Measurements from ENCODE around the gene COL23A1.

Gene COL23A1

DNA sequence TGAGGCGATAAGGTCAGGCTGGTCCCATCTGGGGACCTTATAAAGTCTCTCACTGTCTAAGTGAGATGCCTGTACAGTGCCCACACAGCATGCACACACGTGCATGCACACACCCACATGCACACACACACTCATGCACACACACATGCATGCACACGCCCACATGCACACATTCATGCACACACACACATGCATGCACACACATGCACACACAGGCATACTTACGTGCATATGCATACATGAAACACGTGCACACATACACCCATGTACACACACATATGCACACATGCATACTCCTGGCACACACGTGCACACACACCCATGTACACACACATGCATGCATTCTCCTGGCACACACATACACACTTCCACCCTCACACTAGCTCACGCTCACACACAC is 12.2 kb downstream of the COL23A1 start:
- H3K27ac ChIP-seq = no peak overlapping the region

DNA sequence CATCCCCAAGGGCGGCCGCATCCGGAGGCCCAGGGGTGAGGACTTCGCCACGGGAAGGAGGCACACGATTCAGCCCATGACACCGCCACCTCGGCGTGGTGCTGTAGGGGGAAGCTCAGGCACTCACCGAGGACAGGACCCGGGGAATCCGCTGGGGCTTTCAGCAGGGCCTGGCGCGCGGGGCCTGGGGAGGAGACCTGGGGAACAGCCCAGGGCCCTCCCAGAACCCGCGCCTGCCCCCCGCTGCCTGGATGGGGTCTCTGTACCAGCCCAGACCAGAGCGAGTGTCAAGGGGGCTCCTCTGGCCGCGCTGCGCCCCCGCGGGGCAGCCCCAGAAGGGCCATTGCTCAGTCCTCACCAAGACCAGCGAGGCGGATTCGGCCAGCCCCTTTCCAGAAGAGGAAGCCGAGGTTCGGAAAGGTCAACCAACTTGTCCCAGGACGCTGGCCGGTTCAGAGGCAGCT is 12.8 kb downstream of the COL23A1 start:
- TF ChIP-seq, protein P1, sequence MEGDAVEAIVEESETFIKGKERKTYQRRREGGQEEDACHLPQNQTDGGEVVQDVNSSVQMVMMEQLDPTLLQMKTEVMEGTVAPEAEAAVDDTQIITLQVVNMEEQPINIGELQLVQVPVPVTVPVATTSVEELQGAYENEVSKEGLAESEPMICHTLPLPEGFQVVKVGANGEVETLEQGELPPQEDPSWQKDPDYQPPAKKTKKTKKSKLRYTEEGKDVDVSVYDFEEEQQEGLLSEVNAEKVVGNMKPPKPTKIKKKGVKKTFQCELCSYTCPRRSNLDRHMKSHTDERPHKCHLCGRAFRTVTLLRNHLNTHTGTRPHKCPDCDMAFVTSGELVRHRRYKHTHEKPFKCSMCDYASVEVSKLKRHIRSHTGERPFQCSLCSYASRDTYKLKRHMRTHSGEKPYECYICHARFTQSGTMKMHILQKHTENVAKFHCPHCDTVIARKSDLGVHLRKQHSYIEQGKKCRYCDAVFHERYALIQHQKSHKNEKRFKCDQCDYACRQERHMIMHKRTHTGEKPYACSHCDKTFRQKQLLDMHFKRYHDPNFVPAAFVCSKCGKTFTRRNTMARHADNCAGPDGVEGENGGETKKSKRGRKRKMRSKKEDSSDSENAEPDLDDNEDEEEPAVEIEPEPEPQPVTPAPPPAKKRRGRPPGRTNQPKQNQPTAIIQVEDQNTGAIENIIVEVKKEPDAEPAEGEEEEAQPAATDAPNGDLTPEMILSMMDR (conservative IDR thresholded peaks at IDR 0.05) = no peak
- no peak overlapping the region for H3K27ac ChIP-seq

More for the DNA sequence above, 12.2 kb downstream of the COL23A1 start:
- TF ChIP-seq, protein P1 (conservative IDR thresholded peaks at IDR 0.05) = no peak

DNA sequence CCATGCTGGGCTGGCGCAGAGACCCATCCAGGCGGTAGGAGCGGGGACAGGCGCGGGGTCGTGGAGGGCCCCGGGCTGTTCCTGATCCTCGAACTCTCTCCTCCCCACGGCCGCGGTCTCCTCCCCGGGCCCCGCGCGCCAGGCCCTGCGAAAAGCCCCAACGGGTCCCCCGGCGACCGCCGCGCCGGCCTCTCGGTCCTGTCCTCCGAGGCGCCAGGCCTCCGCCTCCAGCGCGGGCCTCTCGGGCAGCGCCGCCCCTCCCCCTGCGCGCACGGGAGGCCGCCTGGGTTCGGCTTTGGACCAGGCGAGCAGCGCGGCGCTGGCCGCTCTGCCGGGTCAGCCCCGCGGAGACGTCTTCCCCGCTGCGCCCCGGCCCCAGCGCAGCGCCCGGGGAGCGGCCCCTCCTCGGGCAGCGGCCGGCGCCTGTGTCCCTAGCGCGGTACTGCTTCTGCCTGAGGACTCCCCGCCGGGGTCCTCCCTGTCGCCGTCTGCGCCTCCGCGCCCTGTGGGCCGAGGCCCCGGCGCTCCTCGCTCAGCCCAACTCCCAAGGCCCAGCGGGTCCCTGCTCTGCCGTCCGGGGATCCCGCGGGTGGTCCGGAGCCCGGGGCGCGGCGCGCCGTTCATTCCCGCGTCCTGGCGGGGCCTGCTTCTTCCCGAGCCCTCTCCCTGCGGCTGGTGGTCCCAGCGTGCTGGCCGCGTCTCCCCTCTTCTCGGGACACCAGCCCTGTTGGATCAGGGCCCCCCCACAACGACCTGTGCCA is 13.4 kb downstream of the COL23A1 start:
- TF ChIP-seq, protein P1 (conservative IDR thresholded peaks at IDR 0.05) = no peak
- no peak overlapping the region for H3K27ac ChIP-seq

DNA sequence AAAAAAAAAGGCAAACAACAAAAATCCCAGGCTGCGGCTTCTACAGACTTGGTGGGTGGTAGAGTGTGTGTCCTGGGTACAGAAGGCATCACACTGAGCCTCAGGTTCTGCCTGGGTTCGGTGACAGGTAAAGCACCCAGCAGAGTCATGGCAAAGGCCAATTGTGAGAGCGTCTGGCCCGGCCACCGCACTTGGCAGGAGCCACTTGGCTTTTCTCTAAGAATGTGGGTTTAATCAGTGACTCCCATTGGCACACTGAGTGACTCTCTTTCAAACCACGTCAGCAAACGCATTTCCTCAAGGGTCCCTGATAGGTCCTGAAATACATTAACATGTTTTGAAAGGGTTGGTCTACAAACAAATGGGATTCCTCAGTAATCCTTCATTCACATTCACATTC is 17.0 kb downstream of the COL23A1 start:
- TF ChIP-seq, protein P1 (conservative IDR thresholded peaks at IDR 0.05) = no peak
- H3K27ac ChIP-seq = no peak overlapping the region

DNA sequence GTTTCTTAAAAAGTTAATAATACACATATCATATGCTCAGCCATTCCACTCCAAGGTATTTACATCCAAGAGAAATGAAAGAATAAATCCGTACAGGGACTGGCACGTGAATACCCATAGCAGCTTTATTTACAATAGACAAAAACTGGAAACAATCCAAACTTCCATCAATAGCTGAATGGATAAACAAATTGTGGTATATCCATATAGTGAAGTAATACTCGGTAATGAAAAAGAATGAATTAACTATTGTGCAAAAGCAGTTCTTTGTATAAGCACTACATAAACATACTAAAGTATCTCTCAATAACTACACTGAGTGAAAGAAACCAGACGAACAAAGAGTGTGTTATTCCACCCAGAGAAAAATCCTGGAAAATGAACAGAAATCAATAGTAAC is 17.6 kb downstream of the COL23A1 start:
- TF ChIP-seq, protein P1 (conservative IDR thresholded peaks at IDR 0.05) = no peak
- H3K27ac ChIP-seq = no peak overlapping the region

DNA sequence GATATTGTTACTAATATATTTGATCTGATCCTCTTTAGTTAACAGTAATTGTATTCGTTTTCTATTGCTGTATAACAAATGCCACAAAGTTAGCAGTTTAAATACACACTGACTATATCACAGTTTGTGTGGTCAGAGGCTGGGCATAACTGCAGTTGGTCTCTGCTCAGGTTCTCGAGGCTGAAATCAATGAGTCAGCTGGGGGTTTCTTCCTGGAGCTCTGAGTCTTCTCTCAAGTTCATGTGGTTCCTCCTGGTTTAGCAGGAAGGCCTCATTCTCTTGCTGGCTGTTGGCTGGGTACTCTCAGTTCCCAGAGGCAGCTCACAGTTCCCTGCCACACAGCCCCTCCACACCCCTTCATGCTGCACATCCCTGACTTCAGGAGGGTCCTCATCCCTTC is 20.7 kb downstream of the COL23A1 start:
- TF ChIP-seq, protein P1 (conservative IDR thresholded peaks at IDR 0.05) = no peak
- no peak overlapping the region for H3K27ac ChIP-seq

DNA sequence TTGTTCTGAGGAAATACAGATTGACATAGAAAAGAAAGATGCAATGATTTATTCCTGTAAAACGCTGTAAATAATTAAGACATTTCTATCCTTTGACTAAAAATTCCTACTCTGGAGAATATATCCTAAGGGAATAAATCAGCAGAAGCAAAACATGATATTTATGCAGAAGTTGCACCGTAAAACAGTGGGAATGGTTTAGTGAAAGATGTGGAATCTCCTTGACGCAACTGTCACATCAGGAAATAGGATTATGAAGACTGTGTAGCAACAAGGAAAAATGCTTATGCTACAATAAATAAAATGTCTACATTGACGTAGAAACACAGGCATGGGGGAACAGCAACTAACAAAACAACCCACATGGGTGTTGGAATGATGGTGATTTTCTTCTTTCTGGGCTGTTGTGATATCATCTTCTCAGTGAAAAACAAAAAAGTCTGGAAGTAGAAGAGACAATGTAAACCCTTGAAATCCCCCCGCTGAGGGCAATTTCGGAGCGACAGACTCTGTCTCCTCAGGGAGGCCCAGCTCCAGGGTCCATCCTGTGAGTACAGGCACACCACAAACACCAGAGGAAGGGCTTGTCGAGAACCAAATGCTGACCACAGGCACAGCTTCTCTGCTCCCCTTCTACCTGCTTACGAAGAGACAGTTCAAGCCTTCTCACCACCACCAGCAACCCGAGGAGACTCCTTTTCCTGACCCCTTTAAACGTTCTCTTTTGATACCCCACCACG is 25.2 kb downstream of the COL23A1 start:
- TF ChIP-seq, protein P1 (conservative IDR thresholded peaks at IDR 0.05) = no peak
- H3K27ac ChIP-seq = no peak overlapping the region

Data from VCaP (cell line).